Endodermal cell (in vitro differentiated cells): ENCODE measurements around the gene TADA1. TPM values are rescaled to one million over a fixed set of nuclear protein-coding genes. Genes with fewer than 3 reads are reported as not detected.
"Not testable (repeated sequence)": the region's sequence is repeated elsewhere in the genome, so short reads cannot be mapped to it uniquely, and the experiment has no call there.

Experiments
- DNase-seq: peaks from one replicate; pipeline ENCODE4 v3.0.0-alpha.2; 2017
- H3K27ac ChIP-seq: 2 replicates; pipeline ENCODE4 v1.5.1; 2013; ENCODE audit warnings: mild to moderate bottlenecking, low read depth, low read length, moderate library complexity
- H3K27me3 ChIP-seq: 2 replicates; pipeline ENCODE4 v1.6.1; 2013; ENCODE audit warnings: mild to moderate bottlenecking, low read length, moderate library complexity; ENCODE audit not compliant: insufficient read depth, control insufficient read depth, poor library complexity, severe bottlenecking
- H3K36me3 ChIP-seq: 2 replicates; pipeline ENCODE4 v1.7.0; 2013; ENCODE audit warnings: mild to moderate bottlenecking, low read length, moderate library complexity; ENCODE audit not compliant: control insufficient read depth, insufficient read depth
- H3K4me1 ChIP-seq: one replicate; pipeline ENCODE4 v1.7.0; 2013; ENCODE audit warnings: low read length; ENCODE audit not compliant: control insufficient read depth, insufficient read depth
- H3K4me3 ChIP-seq: 2 replicates; pipeline ENCODE4 v1.5.1; 2013; ENCODE audit warnings: mild to moderate bottlenecking, low read length, moderate library complexity
- H3K9ac ChIP-seq: 2 replicates; pipeline ENCODE4 v1.6.1; 2013; ENCODE audit warnings: mild to moderate bottlenecking, low read length, moderate library complexity; ENCODE audit not compliant: poor library complexity, severe bottlenecking; ENCODE audit errors: extremely low read depth
- H3K9me3 ChIP-seq: 2 replicates; pipeline ENCODE4 v1.6.1; 2013; ENCODE audit warnings: mild to moderate bottlenecking, low read length, moderate library complexity; ENCODE audit not compliant: control insufficient read depth
- H3K27ac Mint-ChIP-seq: 2 replicates; pipeline ENCODE4 v1.8.0; 2020; ENCODE audit warnings: mixed read lengths
- H3K27me3 Mint-ChIP-seq: 2 replicates; pipeline ENCODE4 v1.8.0; 2021; ENCODE audit warnings: mild to moderate bottlenecking, mixed read lengths; ENCODE audit not compliant: insufficient read depth
- H3K36me3 Mint-ChIP-seq: 2 replicates; pipeline ENCODE4 v1.8.0; 2020; ENCODE audit warnings: low read depth, mixed read lengths
- H3K4me1 Mint-ChIP-seq: 2 replicates; pipeline ENCODE4 v1.8.0; 2020; ENCODE audit warnings: mixed read lengths
- H3K4me3 Mint-ChIP-seq: 2 replicates; pipeline ENCODE4 v1.8.0; 2020; ENCODE audit warnings: mild to moderate bottlenecking, moderate library complexity, mixed read lengths
- H3K9me3 Mint-ChIP-seq: 2 replicates; pipeline ENCODE4 v1.8.0; 2020; ENCODE audit warnings: mild to moderate bottlenecking, mixed read lengths
- CTCF ChIP-seq: fragments of 200-600 bp; sonication (generic); conservative IDR thresholded peaks from 2 replicates; pipeline ENCODE4 v1.5.0; 2021; ENCODE audit warnings: antibody characterized with exemption, mild to moderate bottlenecking
- WGBS, 2 experiments: methylation state at CpG; one replicate each; pipeline versions ENCODE4 v1.1.5 to v1.1.7; 2013; ENCODE audit warnings: missing lambda C conversion rate in 2 of 2, mixed read lengths in 1 of 2; ENCODE audit not compliant: insufficient coverage in 1 of 2, insufficient read length in 1 of 2; 5-methylcytosine and 5-hydroxymethylcytosine counted together
- total RNA-seq, 2 donors: library from RNA; stranded (reverse); fragmentation: NEBNext Ultra II Directional in 1 of 2; extraction: Animal tissue kit (Norgen Biotek cat#: 25700) in 1 of 2; gene quantifications; 2 replicates in 1 of 2; 3 replicates in 1 of 2; pipeline ENCODE4 v1.2.1, GENCODE V29; 2021

Gene TADA1
- total RNA-seq, 2 donors from 2014 or later: 18.4 to 19.9 TPM

DNA sequence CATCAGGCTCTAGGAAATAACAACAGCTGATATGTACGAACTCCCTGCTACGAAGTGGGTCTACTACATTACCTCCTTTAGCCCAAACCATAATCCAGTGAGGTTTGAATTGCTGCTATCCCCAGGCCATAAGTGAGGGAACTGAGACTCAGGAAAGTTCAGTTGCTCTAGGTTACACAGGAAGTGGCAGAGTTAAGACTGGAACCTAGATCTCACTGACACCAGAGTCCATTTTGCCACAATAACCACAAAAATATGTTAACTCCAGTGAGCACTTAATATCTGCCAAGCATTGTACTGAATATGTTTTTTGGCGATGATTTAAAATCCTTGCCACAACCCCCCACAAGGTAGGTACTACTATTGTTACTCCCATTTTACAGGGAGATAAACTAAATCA, 8.9 kb upstream of the TADA1 start:
- Mint-ChIP-seq H3K27ac (no peak overlapping the region), H3K36me3 (no peaks in the 10 kb centered on the region), H3K4me3 (no peak overlapping the region), H3K4me1 (peaks cover 7% of the 10 kb centered on the region), H3K27me3 (peaks cover 52% of the 10 kb centered on the region), H3K9me3 (no peaks in the 10 kb centered on the region)
- Histone ChIP-seq H3K36me3 (no peaks in the 10 kb centered on the region), H3K4me3 (no peak overlapping the region), H3K27me3 (peaks cover 55% of the 10 kb centered on the region), H3K27ac (no peak overlapping the region), H3K9me3 (no peaks in the 10 kb centered on the region), H3K9ac (no peak overlapping the region), H3K4me1 (no peaks in the 10 kb centered on the region)
- DNase-seq: no peak
- no peak for TF ChIP-seq CTCF
- WGBS, 2 experiments: 83 to 98% methylated on average over 1 to 3 of the region's 3 CpGs

- H3K4me3 ChIP-seq: no peak overlapping the region
- 16 to 35% methylated on average over 20 to 44 of the region's 44 CpGs for WGBS, 2 experiments
- Mint-ChIP-seq H3K36me3 (no peaks in the 10 kb centered on the region), H3K27ac (no peak overlapping the region), H3K27me3 (peaks cover 52% of the 10 kb centered on the region), H3K4me3 (peak overlapping the region; percentile 46), H3K4me1 (peaks cover 7% of the 10 kb centered on the region), H3K9me3 (no peaks in the 10 kb centered on the region)
- H3K36me3 ChIP-seq: no peaks in the 10 kb centered on the region
- H3K27ac ChIP-seq: no peak overlapping the region
- no peak overlapping the region for H3K9ac ChIP-seq
- no peaks in the 10 kb centered on the region for H3K9me3 ChIP-seq
- H3K27me3 ChIP-seq: peaks cover 47% of the 10 kb centered on the region
- no peaks in the 10 kb centered on the region for H3K4me1 ChIP-seq
- peak; percentile 97 for TF ChIP-seq CTCF
- DNase-seq: peak; percentile 96
These were observed 8.1 kb upstream of the TADA1 start for GRCh38 chr1:166884040-166884642.

- WGBS, 2 experiments: 33 to 64% methylated on average over 1 to 2 of the region's 2 CpGs
- peaks cover 45% of the 10 kb centered on the region for H3K27me3 ChIP-seq
These were observed 6.8 kb upstream of the TADA1 start for GRCh38 chr1:166882893-166883292.

GRCh38 chr1:166878173-166878917, 2.3 kb upstream of the TADA1 start:
- not testable (repeated sequence) for H3K4me3 ChIP-seq, H3K9me3 Mint-ChIP-seq, H3K9me3 ChIP-seq, H3K9ac ChIP-seq, DNase-seq, H3K27ac ChIP-seq, H3K4me3 Mint-ChIP-seq, H3K36me3 ChIP-seq, H3K4me1 ChIP-seq, H3K36me3 Mint-ChIP-seq, H3K27ac Mint-ChIP-seq
- Mint-ChIP-seq H3K4me1 (peaks cover 11% of the 10 kb centered on the region), H3K27me3 (peaks cover 26% of the 10 kb centered on the region)
- peaks cover 21% of the 10 kb centered on the region for H3K27me3 ChIP-seq
- 94 to 95% methylated on average over 8 to 15 of the region's 21 CpGs for WGBS, 2 experiments

More at GRCh38 chr1:166882893-166883292, 6.8 kb upstream of the TADA1 start:
- Mint-ChIP-seq H3K4me1 (peaks cover 7% of the 10 kb centered on the region), H3K27ac (no peak overlapping the region), H3K27me3 (peaks cover 56% of the 10 kb centered on the region), H3K9me3 (peaks cover 6% of the 10 kb centered on the region), H3K4me3 (no peak overlapping the region), H3K36me3 (no peaks in the 10 kb centered on the region)
- DNase-seq: no peak
- no peak overlapping the region for H3K4me3 ChIP-seq
- H3K9me3 ChIP-seq: no peaks in the 10 kb centered on the region
- no peaks in the 10 kb centered on the region for H3K4me1 ChIP-seq
- H3K27ac ChIP-seq: no peak overlapping the region
- no peaks in the 10 kb centered on the region for H3K36me3 ChIP-seq
- no peak for TF ChIP-seq CTCF
- H3K9ac ChIP-seq: no peak overlapping the region
